Measurements from ENCODE around the gene OPCML.

DNA sequence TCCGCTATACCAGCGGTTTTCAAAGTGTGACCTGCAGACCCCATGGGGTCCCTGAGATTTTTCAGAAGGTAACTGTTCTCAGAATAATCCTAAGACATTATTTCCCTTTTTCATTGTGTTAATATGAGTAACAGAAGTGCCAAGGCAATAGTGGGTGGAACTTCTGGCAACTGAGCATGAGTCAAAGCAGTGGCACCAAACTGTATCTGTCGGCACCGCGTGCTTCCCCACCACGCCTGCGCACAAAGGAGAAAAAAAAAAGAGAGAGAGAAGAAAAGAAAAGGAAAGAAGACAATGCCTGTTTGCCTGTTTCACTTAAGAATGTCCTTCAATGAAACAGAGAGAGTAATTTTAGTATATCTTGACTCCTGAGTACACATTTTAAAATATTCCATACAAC, 679.9 kb downstream of the OPCML start:
- no peak for TF ChIP-seq POLR2A (IDR thresholded peaks at IDR 0.05)
- TF ChIP-seq CTCF (IDR thresholded peaks at IDR 0.05) = no peak

Measured in lower leg skin (tissue), 3 donors.